GM18951 (cell line): ENCODE measurements around the gene SNX4.

ENCODE experiments used
- POLR2A ChIP-seq: IDR thresholded peaks from 4 replicates; pipeline ENCODE4 v1.6.1; 2011; ENCODE audit warnings: mild to moderate bottlenecking; ENCODE audit not compliant: insufficient read length, insufficient read depth; ENCODE audit errors: extremely low read depth
- in situ Hi-C: fragments of 300-500 bp; cut with MboI; formaldehyde crosslinking; loops from one replicate; pipeline ENCODE4 v1.12.0; 2022; ENCODE audit warnings: low sequenced_read_pairs, mixed read lengths, inconsistent platforms; ENCODE audit not compliant: unreplicated experiment

Gene SNX4

GRCh38 chr3:125437631-125438435 lies 82.2 kb downstream of the SNX4 start:
- TF ChIP-seq POLR2A, result no peak
- in situ Hi-C loops, result no loop called here

- in situ Hi-C loops, result no loop called here
- no peak for TF ChIP-seq POLR2A
Measured at GRCh38 chr3:125436921-125437320, 83.1 kb downstream of the SNX4 start.

GRCh38 chr3:125435231-125435630 lies 84.8 kb downstream of the SNX4 start:
- TF ChIP-seq POLR2A, result no peak
- in situ Hi-C loops, result no loop called here

- in situ Hi-C loops, result no loop called here
- no peak for TF ChIP-seq POLR2A
Measured at GRCh38 chr3:125434582-125435011, 85.4 kb downstream of the SNX4 start.

GRCh38 chr3:125433611-125434041 lies 86.4 kb downstream of the SNX4 start:
- in situ Hi-C loops, result no loop called here

GRCh38 chr3:125433091-125433534 lies 86.9 kb downstream of the SNX4 start:
- in situ Hi-C loops, result no loop called here
- TF ChIP-seq POLR2A, result no peak

More at GRCh38 chr3:125433611-125434041, 86.4 kb downstream of the SNX4 start:
- TF ChIP-seq POLR2A, result no peak

- no peak for TF ChIP-seq POLR2A
- in situ Hi-C loops, result no loop called here
Measured at GRCh38 chr3:125431912-125432790, 87.9 kb downstream of the SNX4 start.

- no peak for TF ChIP-seq POLR2A
- in situ Hi-C loops, result no loop called here
Measured at GRCh38 chr3:125431391-125431790, 88.6 kb downstream of the SNX4 start.

- in situ Hi-C loops, result no loop called here
- no peak for TF ChIP-seq POLR2A
Measured at GRCh38 chr3:125428216-125428830, 91.7 kb downstream of the SNX4 start.

- in situ Hi-C loops, result loop anchor here (25.0 kb wide), 1 partner anchor 656 kb away; no protein-coding TSS in a partner anchor
- no peak for TF ChIP-seq POLR2A
Measured at GRCh38 chr3:125418306-125418705, 101.7 kb downstream of the SNX4 start.

GRCh38 chr3:125416235-125416634 lies 103.8 kb downstream of the SNX4 start:
- TF ChIP-seq POLR2A, result no peak

GRCh38 chr3:125414669-125415068 lies 105.3 kb downstream of the SNX4 start:
- no peak for TF ChIP-seq POLR2A
- in situ Hi-C loops, result loop anchor here (25.0 kb wide), 1 partner anchor 652 kb away; no protein-coding TSS in a partner anchor

More at GRCh38 chr3:125416235-125416634, 103.8 kb downstream of the SNX4 start:
- in situ Hi-C loops, result loop anchor here (25.0 kb wide), 1 partner anchor 654 kb away; no protein-coding TSS in a partner anchor

GRCh38 chr3:125410922-125411321 lies 109.1 kb downstream of the SNX4 start:
- in situ Hi-C loops, result loop anchor here (25.0 kb wide), 1 partner anchor 649 kb away; no protein-coding TSS in a partner anchor
- TF ChIP-seq POLR2A, result no peak
